Measurements from ENCODE around the gene SLC6A5. TPM values are rescaled to one million over a fixed set of nuclear protein-coding genes. Genes with fewer than 3 reads are reported as not detected.

Gene SLC6A5
- total RNA-seq, 3 donors from 2014 or later = not detected

GRCh38 chr11:20584093-20584774, 15.2 kb upstream of the SLC6A5 start:
- Mint-ChIP-seq H3K4me1 (ENCODE audit: low read depth) (no peaks in the 10 kb centered on the region), H3K4me3 (no peak overlapping the region), H3K36me3 (ENCODE audit: insufficient read depth) (no peaks in the 10 kb centered on the region), H3K27me3 (ENCODE audit: low read depth) (peaks cover 8% of the 10 kb centered on the region), H3K9me3 (no peaks in the 10 kb centered on the region)
- no peak for ATAC-seq
- no peak for DNase-seq

GRCh38 chr11:20589796-20590195, 9.6 kb upstream of the SLC6A5 start:
- no peaks in the 10 kb centered on the region for H3K4me1 Mint-ChIP-seq (ENCODE audit: low read depth)
- H3K4me3 Mint-ChIP-seq = no peak overlapping the region
- H3K27me3 Mint-ChIP-seq (ENCODE audit: low read depth) = peaks cover 22% of the 10 kb centered on the region
- H3K9me3 Mint-ChIP-seq = no peaks in the 10 kb centered on the region
- DNase-seq = no peak
- H3K36me3 Mint-ChIP-seq (ENCODE audit: insufficient read depth) = no peaks in the 10 kb centered on the region
- no peak for ATAC-seq

GRCh38 chr11:20590381-20590780, 9.0 kb upstream of the SLC6A5 start:
- DNase-seq (no peak), ATAC-seq (no peak)
- no peak overlapping the region for H3K4me3 Mint-ChIP-seq
- H3K9me3 Mint-ChIP-seq = no peaks in the 10 kb centered on the region
- no peaks in the 10 kb centered on the region for H3K36me3 Mint-ChIP-seq (ENCODE audit: insufficient read depth)
- H3K4me1 Mint-ChIP-seq (ENCODE audit: low read depth) = no peaks in the 10 kb centered on the region
- peaks cover 28% of the 10 kb centered on the region for H3K27me3 Mint-ChIP-seq (ENCODE audit: low read depth)

GRCh38 chr11:20592741-20593140, 6.7 kb upstream of the SLC6A5 start:
- DNase-seq = no peak
- no peak for ATAC-seq
- peaks cover 51% of the 10 kb centered on the region for H3K27me3 Mint-ChIP-seq (ENCODE audit: low read depth)
- peaks cover 3% of the 10 kb centered on the region for H3K4me1 Mint-ChIP-seq (ENCODE audit: low read depth)
- H3K9me3 Mint-ChIP-seq = no peaks in the 10 kb centered on the region
- no peak overlapping the region for H3K4me3 Mint-ChIP-seq
- no peaks in the 10 kb centered on the region for H3K36me3 Mint-ChIP-seq (ENCODE audit: insufficient read depth)

GRCh38 chr11:20594274-20595061, 4.9 kb upstream of the SLC6A5 start:
- DNase-seq (no peak), ATAC-seq (no peak)
- H3K4me3 Mint-ChIP-seq = no peak overlapping the region
- peaks cover 56% of the 10 kb centered on the region for H3K27me3 Mint-ChIP-seq (ENCODE audit: low read depth)
- peaks cover 2% of the 10 kb centered on the region for H3K36me3 Mint-ChIP-seq (ENCODE audit: insufficient read depth)
- H3K9me3 Mint-ChIP-seq = no peaks in the 10 kb centered on the region
- H3K4me1 Mint-ChIP-seq (ENCODE audit: low read depth) = peaks cover 3% of the 10 kb centered on the region

GRCh38 chr11:20595101-20595500, 4.3 kb upstream of the SLC6A5 start:
- peaks cover 60% of the 10 kb centered on the region for H3K27me3 Mint-ChIP-seq (ENCODE audit: low read depth)
- H3K9me3 Mint-ChIP-seq = no peaks in the 10 kb centered on the region
- H3K4me1 Mint-ChIP-seq (ENCODE audit: low read depth) = peaks cover 3% of the 10 kb centered on the region
- no peak overlapping the region for H3K4me3 Mint-ChIP-seq
- H3K36me3 Mint-ChIP-seq (ENCODE audit: insufficient read depth) = peaks cover 2% of the 10 kb centered on the region
- DNase-seq (no peak), ATAC-seq (no peak)

GRCh38 chr11:20596205-20597153, 2.9 kb upstream of the SLC6A5 start:
- no peak overlapping the region for H3K4me3 Mint-ChIP-seq

GRCh38 chr11:20597154-20597679, 2.2 kb upstream of the SLC6A5 start:
- no peak overlapping the region for H3K4me3 Mint-ChIP-seq
- H3K27me3 Mint-ChIP-seq (ENCODE audit: low read depth) = peaks cover 78% of the 10 kb centered on the region
- peaks cover 3% of the 10 kb centered on the region for H3K4me1 Mint-ChIP-seq (ENCODE audit: low read depth)
- peaks cover 2% of the 10 kb centered on the region for H3K36me3 Mint-ChIP-seq (ENCODE audit: insufficient read depth)
- no peaks in the 10 kb centered on the region for H3K9me3 Mint-ChIP-seq
- DNase-seq = no peak
- ATAC-seq = no peak

More at GRCh38 chr11:20596205-20597153, 2.9 kb upstream of the SLC6A5 start:
- ATAC-seq (no peak), DNase-seq (no peak)
- Mint-ChIP-seq H3K9me3 (no peaks in the 10 kb centered on the region), H3K36me3 (ENCODE audit: insufficient read depth) (peaks cover 2% of the 10 kb centered on the region), H3K27me3 (ENCODE audit: low read depth) (peaks cover 70% of the 10 kb centered on the region), H3K4me1 (ENCODE audit: low read depth) (peaks cover 3% of the 10 kb centered on the region)

- no peaks in the 10 kb centered on the region for H3K9me3 Mint-ChIP-seq
- H3K4me1 Mint-ChIP-seq (ENCODE audit: low read depth) = peaks cover 3% of the 10 kb centered on the region
- peaks cover 2% of the 10 kb centered on the region for H3K36me3 Mint-ChIP-seq (ENCODE audit: insufficient read depth)
- peaks cover 84% of the 10 kb centered on the region for H3K27me3 Mint-ChIP-seq (ENCODE audit: low read depth)
- ATAC-seq (no peak), DNase-seq (no peak)
- no peak overlapping the region for H3K4me3 Mint-ChIP-seq
These were observed 1.5 kb upstream of the SLC6A5 start for GRCh38 chr11:20597680-20598484.

- H3K4me1 Mint-ChIP-seq (ENCODE audit: low read depth) = peaks cover 3% of the 10 kb centered on the region
- H3K4me3 Mint-ChIP-seq = no peak overlapping the region
- peaks cover 89% of the 10 kb centered on the region for H3K27me3 Mint-ChIP-seq (ENCODE audit: low read depth)
- H3K9me3 Mint-ChIP-seq = no peaks in the 10 kb centered on the region
- ATAC-seq (no peak), DNase-seq (no peak)
- H3K36me3 Mint-ChIP-seq (ENCODE audit: insufficient read depth) = peaks cover 2% of the 10 kb centered on the region
These were observed 916 bp upstream of the SLC6A5 start for GRCh38 chr11:20598492-20598891.

- ATAC-seq (no peak), DNase-seq (no peak)
- Mint-ChIP-seq H3K4me3 (no peak overlapping the region), H3K4me1 (ENCODE audit: low read depth) (peaks cover 3% of the 10 kb centered on the region), H3K9me3 (no peaks in the 10 kb centered on the region), H3K27me3 (ENCODE audit: low read depth) (peaks cover 94% of the 10 kb centered on the region), H3K36me3 (ENCODE audit: insufficient read depth) (peaks cover 2% of the 10 kb centered on the region)
These were observed 575 bp downstream of the SLC6A5 start for GRCh38 chr11:20600020-20600346.

GRCh38 chr11:20600551-20600950, 1.1 kb downstream of the SLC6A5 start:
- no peak overlapping the region for H3K4me3 Mint-ChIP-seq
- ATAC-seq (no peak), DNase-seq (no peak)
- peaks cover 3% of the 10 kb centered on the region for H3K4me1 Mint-ChIP-seq (ENCODE audit: low read depth)
- peaks cover 2% of the 10 kb centered on the region for H3K36me3 Mint-ChIP-seq (ENCODE audit: insufficient read depth)
- no peaks in the 10 kb centered on the region for H3K9me3 Mint-ChIP-seq
- peaks cover 94% of the 10 kb centered on the region for H3K27me3 Mint-ChIP-seq (ENCODE audit: low read depth)

GRCh38 chr11:20601221-20601914, 2.0 kb downstream of the SLC6A5 start:
- ATAC-seq = no peak
- Mint-ChIP-seq H3K27me3 (ENCODE audit: low read depth) (peaks cover 94% of the 10 kb centered on the region), H3K4me3 (no peak overlapping the region), H3K36me3 (ENCODE audit: insufficient read depth) (peaks cover 2% of the 10 kb centered on the region), H3K4me1 (ENCODE audit: low read depth) (peaks cover 3% of the 10 kb centered on the region), H3K9me3 (no peaks in the 10 kb centered on the region)
- no peak for DNase-seq
